HG03378 (cell line): ENCODE results near the gene PSIP1.
"Not testable (repeated sequence)": the region's sequence is repeated elsewhere in the genome, so short reads cannot be mapped to it uniquely, and the experiment has no call there.

Experiments used
- ATAC-seq: cut with Tn5 transposase; IDR thresholded peaks from one replicate; pipeline ENCODE4 v1.9.1; 2021; ENCODE audit warnings: mild to moderate bottlenecking, moderate library complexity; ENCODE audit not compliant: unreplicated experiment

PSIP1 gene

DNA sequence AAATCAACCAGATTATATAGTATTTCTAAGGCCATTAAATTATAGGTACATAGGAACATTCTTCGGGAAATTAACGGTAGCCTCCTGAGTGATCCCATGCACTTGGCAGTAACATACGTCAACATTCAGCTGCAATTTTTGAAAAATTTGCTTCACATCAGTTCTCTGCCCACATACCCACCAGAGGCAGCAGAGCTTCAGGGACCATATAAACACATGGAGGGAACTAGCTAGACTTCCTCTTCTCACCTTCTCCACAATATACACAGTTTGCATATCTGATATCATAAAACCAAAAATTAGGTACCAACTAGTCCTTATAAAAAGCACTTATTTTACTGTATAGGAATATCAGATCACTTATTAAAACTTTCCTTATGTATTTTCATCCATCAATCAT lies 4.8 kb downstream of the PSIP1 start:
- no peak for ATAC-seq

DNA sequence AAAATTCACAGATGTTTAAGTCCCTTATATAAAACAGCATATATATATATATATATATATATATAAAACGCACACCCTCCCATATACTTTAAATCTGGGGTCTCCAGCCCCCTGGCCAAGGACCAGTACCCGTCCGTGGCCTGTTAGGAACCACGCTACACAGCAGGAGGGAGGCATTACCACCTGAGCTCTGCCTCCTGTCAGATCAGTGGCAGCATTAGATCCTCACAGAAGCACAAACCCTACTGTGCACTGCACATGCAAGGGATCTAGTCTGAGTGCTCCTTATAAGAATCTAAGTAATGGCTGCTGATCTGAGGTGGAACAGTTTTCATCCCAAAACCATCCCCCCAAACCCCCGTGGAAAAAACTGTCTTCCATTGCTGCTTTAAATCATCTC lies 9.0 kb downstream of the PSIP1 start:
- ATAC-seq: no peak

DNA sequence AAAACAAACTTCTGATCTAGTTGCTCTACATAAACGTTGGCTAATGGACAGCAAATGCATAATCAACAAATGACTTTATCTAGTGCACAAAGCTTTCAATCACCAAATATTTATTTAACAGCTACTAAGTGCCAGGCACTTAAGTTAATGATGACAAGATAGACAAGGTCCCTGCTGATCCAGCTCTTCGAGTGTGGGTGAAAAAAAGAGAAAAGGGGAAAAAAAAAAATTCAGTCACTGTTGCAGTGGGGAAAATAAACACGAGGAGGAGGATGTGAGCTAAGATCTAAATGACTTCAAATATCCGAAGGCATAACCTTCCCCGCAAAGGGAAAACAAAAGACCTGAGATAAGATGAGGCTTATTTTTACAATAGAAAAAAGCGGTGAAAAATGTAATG lies 9.6 kb downstream of the PSIP1 start:
- no peak for ATAC-seq

DNA sequence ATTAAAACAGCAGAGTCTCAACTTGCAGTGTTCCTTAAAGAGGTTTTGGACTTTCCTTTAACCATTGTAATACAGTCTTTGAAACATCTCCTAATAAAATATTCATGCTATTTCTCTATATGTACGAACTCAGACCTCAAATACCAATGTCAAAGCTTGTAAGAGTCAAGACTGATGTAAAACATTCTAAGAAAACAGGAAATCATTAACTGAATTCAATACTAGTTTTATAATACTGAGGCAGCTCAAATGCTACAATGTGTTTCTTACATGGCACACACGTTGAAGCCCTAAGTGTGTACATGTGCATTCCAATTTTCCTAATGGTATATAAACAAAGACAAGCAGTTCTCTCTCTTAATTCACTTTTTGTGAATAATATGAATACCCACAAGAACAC lies 11.6 kb downstream of the PSIP1 start:
- ATAC-seq: no peak

DNA sequence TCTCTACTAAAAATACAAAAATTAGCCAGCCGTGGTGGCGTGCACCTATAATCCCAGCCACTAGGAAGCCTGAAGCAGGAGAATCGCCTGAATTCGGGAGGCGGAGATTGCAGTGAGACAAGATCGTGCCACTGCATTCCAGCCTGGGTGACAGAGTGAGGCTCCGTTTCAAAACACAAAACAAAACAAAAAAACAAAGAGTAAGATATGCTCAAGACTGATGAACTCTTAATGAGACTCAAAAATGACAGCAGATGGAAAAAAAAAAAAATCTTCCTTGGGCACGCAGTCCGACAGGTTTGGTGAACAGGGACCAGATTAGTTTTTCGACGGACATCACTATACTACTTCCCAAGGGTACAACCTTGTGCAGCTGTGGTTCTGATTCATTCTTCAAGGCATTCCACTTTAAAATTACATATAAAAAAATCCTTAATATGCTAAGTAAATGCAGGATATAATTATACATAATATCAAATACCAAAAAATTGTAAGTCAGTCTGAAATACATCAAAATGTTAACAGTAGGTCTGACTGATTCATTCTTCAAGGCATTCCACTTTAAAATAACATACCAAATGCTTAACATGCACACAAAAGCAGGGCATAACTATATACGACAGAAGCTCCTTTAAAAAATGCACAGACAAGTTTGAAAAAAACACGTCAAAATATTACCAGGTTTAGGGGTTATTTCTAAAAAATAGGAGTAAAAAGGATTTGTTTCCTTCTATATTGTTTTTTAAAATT lies 12.3 kb downstream of the PSIP1 start:
- ATAC-seq: no peak

DNA sequence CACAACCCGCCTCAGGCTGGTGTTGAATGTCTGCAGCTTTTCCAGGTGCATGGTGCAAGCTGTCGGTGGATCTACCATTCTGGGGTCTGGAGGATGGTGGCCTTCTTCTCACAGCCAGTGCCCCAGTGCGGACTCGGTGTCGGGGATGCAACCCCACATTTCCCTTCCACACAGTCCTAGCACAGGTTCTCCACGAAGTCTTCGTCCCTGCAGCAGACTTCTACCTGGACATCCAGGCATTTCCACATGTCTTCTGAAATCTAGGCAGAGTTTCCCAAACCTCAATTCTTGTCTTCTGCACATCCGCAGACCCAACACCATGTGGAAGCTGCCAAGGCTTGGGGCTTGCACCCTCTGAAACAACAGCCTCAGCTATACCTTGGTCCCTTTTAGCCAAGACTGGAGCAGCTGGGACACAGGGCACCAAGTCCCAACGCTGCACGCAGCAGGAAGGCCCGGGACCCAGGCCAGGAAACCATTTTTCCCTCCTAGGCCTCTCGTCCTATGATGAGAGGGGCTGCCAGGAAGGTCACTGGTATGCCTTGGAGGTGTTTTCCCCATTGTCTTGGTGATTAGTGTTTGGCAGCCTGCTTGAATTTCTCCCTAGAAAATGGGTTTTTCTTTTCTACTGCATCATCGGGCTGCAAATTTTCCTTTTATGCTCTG lies 18.2 kb downstream of the PSIP1 start:
- ATAC-seq: no peak

DNA sequence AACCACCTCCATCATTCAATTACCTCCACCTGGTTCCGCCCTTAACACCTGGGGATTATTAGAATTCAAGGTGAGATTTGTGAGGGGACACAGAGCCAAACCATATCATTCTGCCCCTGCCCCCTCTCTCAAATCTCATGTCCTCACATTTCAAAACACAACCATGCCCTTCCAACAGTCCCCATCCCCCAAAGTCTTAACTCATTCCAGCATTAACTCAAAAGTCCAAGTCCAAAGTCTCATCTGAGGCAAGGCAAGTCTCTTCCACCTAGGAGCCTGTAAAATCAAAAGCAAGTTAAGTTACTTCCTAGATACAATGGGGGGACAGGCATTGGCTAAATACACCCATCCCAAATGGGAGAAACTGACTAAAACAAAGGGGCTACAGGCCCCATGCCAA lies 18.8 kb downstream of the PSIP1 start:
- no peak for ATAC-seq

DNA sequence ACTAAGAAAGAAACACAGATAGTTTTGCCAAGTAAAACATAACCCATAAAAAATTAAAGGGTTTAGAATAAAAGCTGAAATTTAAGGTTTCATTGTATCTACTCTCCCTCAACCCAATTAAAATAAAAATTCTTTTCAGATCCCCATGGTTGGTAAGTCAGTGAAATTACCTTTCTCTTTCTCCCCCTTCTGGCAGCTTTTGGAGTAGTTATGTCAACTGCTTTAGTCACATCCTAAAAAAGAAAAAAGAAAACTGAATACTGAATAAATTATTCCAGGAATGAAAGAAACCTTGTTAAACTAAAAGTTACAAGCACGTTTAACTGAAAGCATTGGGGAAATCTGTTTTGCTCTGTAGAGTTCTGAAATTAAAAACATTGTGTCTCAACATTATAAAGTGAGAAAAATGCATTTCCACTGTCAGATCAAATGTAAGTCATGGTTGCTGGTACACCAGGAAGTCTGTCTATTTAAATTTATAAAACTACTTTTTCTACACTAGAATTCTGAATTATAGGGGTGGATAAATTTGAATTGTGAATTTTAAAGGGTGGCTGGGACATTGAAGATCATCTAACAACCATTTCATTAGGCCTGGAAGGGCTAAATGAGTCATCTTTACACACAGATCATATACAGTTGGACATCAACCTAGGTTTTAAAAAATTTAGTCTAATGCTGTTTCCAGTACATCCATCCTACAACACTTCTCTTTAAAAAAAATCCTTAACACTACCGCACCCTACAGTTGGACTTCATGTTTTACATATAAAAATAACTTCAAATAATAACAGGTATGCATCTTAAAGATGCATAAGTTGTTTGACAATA lies 24.7 kb downstream of the PSIP1 start:
- ATAC-seq: no peak

DNA sequence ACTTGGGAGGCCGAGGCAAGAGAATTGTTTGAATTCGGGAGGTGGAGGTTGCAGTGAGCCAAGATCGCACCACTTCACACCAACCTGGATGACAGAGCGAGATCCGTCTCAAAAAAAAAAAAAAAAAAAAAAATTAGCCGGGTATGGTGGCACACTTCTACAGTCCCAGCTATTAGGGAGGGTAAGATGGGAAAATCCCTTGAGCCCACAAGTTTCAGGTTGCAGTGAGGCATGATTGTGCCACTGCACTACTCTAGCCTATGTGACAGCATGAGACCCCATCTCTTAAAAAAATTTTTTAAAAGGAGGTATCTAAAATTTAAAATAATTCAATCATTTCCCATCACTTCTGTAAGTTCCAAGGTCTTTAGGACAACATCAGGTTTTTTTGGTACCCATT lies 26.0 kb downstream of the PSIP1 start:
- ATAC-seq: no peak

DNA sequence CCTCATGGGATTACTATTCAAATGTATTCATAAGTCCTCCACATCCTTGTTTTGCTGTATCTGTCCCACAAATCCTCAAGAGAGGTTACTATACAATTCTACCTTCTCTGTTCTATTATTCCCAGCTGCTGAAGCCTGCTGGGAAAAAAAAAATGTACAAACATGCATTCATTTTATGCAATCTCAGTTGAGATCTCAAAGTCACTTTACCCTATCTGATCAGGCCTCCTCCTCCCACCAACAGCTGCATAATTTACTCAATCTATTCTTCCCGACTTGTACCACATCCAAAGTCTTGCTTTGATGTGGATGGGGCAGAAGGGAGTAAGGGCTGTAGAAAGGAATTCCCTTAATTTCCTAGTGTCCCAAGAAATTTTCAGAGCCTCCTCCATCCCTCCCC lies 28.6 kb downstream of the PSIP1 start:
- no peak for ATAC-seq

DNA sequence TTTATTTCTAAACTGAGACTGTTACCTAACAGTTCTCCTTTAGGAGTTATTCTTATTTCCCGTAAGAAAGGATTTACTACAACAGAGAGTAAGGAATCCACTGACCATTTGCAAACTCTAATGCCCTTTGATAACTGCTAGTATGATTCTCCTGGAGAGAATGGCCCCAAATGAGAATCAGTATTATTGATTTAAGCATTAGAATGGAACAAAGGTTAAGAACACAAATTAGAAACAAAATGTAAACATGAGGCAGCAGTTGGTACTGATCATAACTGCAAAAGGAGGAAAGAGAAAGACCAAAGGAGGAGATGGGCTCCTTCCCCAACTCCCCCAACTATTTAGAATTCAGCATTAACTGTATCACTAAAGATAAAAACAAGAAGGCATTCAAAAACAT lies 30.7 kb downstream of the PSIP1 start:
- no peak for ATAC-seq

DNA sequence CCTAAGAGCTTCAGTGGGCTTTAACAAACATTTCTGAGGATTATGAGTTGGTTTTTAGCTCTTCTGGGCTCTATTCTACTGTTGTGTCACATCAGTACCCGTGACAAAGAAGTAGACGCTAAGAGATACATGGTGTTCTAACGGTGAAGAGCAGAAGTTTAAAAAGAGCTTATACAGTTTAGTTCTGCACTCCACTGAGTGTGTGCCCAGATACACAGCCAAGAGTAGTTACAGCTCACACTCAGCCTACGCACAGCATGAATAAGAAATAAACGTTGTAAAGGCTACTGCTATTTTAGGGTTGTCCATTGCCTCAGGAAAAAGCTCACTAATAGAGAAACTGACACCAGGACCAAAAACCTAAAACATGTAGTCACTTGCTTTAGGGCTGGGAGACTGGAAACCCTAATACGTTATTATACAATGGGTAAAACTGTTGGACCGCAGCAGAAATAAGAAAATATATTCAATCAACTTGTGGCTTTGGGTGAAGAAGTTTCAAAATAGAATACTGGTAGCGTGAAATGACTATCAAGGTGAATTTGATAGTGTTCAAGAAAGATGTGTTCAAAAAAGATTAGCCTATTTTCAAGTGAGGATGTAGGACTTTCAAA lies 34.7 kb downstream of the PSIP1 start:
- no peak for ATAC-seq

DNA sequence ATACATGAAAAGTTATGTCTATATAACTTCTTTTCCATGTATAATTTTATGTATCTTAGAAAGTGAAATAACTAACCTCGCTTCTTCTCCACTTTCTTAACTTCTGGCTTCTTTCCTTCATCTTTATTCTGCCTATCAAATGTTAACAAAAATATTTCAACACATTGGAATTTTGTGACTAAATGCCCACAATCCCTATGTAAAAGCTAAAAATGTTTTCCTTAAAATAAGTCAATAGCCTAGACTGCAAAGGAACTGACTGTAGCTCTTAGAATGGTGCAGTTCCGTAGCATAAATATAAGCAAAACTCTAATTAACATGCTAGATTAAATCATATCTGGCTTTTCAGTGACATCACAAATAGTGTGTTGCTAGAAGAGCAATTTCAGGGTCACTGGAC lies 40.9 kb downstream of the PSIP1 start:
- no peak for ATAC-seq

DNA sequence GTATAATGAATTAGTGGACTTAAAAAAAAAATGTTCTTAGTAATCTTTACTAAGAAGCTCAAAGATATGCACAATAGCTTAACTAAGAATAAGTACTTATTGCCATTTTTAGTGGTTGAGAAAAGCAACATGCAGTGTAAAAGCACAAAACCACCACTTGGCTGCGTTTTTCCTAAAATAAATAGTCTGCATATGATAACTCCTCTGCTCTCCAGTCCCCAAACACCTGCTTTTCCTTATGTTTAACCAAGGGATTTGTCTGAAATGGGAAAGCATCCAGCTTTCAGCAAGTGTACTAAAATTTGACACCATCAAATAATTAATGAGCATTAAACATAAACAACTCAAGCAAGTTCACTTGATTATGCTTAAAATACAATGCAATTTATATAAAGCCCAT lies 41.4 kb downstream of the PSIP1 start:
- ATAC-seq: no peak

DNA sequence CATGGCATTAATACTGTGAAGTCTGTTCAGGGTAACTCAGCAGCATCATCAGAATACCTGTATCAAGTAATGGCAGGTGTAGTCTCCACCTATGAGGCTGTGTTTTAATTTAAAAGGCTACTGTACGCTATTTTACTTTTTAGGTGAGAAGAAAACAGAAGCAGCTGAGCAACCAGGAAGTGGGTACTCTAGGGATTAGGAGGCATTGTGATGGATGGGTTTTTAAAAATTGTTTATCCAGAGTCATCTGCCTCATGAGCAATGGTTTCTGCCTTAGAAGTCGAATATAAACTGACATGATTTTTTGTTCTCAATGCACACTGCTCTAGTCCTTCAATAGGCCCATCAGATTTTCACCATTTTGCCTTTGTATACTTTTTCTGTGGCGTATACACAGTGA lies 42.6 kb downstream of the PSIP1 start:
- ATAC-seq: no peak

DNA sequence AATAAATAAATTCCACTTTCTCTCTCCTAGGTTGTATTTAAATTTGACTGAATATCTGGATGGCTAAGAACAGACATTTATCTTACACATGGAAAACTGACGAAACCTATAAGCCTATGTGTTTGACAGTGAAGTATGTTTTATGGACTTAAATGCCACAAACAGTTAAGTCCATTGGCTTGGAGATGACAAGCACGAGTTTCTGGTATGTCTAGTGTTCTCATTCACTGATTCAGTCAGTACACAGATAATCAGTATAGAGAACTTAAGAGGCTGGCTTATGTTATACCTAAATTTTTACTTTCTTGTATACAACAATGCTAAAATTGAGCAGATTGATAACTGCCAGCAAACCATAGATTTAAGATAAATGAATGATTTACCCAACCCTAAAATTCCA lies 49.2 kb downstream of the PSIP1 start:
- ATAC-seq: no peak

DNA sequence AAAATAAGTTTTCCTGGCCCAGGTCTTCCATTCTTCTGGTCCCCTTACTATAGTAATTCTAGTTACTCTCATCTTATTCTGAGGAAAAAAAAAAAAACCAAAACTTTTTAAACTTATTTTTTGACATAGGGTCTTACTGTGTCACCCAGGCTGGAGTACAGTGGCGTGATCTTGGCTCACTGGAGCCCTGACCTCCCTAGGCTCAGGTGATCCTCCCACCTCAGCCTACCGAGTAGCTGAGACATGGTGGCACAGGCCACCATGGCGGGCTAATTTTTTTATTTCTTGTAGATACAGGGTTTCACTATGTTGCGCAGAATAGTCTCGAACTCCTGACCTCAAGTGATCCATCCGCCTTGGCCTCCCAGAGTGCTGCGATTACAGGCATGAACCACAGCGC lies 49.7 kb downstream of the PSIP1 start:
- no peak for ATAC-seq

DNA sequence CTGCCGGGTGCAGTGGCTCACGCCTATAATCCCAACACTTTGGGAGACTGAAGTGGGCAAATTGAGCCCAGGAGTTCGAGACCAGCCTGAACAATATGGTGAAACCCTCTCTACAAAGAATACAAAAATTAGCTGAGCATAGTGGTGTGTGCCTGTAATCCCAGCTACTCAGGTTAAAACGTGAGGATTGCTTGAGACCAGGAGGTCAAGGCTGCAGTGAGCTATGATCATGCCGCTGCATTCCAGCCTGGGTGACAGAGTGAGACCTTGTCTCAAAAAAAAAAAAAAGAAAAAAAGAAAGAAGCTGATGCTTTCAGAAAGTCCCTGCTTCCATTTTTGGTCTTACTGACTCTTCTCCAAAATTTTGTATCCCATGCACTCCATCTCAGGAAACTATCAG lies 56.8 kb downstream of the PSIP1 start:
- no peak for ATAC-seq

DNA sequence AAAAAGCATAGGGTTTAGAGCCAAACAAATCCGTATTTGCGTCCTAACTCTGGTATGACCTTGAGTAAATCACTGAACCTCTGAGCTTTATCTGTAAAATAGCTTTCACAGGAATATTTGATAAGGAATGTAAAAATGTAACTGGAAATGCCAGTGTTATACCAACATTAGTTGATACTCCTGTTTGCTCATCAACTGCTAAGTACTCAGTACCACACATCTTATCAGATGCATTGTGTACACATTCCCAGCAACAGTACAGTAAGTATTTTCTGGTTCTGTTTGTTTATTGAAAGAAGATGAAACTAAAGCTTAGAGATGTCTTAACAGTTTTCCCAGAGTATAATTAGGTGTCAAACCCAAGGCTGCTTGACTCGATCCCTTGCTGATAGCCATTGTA lies 66.6 kb downstream of the PSIP1 start:
- no peak for ATAC-seq

DNA sequence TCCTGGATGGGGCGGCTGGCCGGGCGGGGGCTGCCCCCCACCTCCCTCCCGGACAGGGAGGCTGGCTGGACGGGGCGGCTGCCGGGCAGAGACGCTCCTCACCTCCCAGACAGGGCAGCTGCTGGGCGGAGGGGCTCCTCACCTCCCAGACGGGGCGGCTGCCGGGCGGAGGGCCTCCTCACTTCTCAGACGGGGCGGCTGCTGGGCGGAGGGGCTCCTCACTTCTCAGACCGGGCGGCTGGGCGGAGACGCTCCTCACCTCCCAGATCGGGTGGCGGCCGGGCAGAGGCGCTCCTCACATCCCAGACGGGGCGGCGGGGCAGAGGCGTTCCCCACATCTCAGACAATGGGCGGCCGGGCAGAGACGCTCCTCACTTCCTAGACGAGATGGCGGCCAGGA lies 68.5 kb downstream of the PSIP1 start:
- not testable (repeated sequence) for ATAC-seq

DNA sequence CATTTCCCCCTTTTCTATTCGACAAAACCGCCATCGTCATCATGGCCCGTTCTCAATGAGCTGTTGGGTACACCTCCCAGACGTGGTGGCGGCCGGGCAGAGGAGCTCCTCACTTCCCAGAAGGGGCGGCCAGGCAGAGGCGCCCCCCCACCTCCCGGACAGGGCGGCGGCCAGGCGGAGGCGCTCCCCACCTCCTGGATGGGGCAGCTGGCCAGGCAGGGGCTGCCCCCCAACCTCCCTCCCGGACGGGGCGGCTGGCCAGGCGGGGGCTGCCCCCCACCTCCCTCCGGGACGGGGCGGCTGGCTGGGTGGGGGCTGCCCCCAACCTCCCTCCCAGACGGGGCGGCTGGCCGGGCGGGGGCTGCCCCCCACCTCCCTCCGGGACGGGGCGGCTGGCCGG lies 68.9 kb downstream of the PSIP1 start:
- not testable (repeated sequence) for ATAC-seq

DNA sequence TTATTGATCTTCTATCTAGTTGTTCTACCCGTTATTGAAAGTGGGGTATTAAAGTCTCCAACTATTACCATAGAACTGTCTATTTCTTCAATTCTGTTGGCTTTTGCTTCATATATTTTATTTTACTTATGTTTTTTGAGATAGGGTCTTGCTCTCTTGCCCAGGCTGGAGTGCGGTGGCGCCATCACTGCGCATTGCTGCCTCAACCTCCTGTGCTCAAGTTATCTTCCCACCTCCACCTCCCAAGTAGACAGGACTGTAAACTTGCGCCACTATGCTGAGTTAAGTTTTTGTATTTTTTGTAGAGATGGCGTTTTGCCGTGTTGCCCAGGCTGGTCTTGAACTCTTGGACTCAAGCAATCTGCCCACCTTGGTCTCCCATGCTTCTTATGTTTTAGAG lies 71.9 kb downstream of the PSIP1 start:
- no peak for ATAC-seq
